DMS 273 (cell line): ENCODE measurements around the gene PTBP3.
"Not testable (repeated sequence)": the region's sequence is repeated elsewhere in the genome, so short reads cannot be mapped to it uniquely, and the experiment has no call there.

ENCODE experiments used
- DNase-seq: peaks from one replicate; lab custom pipeline; 2025; ENCODE audit not compliant: unreplicated experiment; lab: John Stamatoyannopoulos, UW

PTBP3 gene

DNA sequence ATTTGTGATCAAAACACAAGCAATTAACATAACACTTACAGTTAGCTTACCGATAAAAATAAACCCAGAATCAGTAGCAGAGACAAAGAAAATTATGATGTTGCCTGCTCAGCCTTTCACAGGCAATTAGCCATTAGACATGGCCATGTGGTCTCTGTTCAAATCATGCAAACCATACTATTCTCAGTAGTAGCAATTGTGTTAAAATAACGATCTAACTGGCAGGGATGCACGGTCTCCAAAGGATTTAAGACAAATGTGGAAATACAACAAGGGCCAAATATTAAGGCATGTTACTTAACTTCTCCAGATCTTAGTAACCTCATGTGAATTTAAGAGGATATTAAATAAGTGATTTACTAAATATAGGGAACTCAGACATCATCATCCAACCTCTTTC is 59.5 kb downstream of the PTBP3 start:
- no peak for DNase-seq

DNA sequence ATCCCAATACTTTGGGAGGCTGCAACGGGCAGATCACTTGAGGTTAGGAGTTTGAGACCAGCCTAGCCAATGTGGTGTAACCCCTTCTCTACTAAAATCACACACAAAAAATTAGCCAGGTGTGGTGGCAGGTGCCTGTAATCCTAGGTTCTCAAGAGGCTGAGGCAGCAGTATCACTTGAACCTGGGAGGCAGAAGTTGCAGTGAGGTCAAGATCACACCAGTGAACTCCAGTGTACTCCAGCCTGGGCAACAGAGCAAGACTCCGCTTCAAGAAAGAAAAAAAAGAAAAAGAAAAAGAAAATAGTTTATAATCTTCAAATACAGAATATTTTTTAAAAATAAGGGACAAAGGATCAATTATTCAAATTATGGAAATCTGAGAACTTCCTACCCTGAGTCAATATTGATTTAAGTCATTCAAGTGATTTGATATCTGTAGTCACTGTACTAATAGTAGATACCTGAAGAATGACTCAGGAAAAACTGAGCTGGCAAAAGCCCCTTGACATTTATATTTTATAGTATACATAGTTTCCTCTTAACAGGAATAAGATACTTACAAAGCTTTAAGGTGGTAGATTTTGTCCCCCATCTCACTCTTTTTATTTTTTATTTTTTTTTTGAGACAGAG is 61.8 kb downstream of the PTBP3 start:
- no peak for DNase-seq

DNA sequence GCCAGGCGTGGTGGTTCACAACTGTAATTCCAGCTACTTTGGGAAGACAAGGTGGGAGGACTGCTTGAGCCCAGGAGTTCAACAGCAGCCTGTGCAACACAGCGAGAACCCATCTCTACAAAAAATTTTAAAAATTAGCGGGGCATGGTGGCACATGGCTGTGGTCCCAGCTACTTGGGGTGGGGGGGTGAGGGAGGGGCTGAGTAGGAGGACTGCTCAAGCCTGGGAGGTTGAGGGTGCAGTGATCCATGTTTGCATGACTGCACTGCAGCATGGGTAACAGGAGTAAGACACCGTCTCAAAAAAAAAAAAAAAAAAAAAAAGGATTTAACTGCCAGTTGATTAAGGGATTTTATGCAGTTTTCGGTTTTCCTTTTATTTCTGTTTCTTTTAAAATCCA is 65.0 kb downstream of the PTBP3 start:
- no peak for DNase-seq

- DNase-seq = not testable (repeated sequence)
Observed at GRCh38 chr9:112267086-112267485, 66.3 kb downstream of the PTBP3 start.

- no peak for DNase-seq
Observed at GRCh38 chr9:112265391-112265790, 68.0 kb downstream of the PTBP3 start.

DNA sequence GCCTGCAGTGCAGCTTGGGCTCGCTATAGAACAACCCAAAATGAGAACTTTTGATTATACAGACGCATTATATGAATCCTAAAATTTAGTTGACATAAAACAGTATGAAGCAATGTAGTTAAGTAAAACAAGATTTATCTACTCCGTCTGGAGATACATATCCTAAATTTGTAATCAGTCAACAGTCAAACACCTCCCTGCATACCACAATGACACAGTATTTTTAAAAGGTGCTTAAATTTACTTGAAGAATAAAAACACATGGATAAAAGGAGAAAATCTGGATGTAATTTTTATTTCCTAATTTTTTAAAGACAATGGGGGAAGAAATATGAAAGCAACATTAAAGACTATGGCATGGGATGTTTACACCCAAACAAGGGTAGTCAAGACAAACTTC is 70.8 kb downstream of the PTBP3 start:
- DNase-seq = no peak

DNA sequence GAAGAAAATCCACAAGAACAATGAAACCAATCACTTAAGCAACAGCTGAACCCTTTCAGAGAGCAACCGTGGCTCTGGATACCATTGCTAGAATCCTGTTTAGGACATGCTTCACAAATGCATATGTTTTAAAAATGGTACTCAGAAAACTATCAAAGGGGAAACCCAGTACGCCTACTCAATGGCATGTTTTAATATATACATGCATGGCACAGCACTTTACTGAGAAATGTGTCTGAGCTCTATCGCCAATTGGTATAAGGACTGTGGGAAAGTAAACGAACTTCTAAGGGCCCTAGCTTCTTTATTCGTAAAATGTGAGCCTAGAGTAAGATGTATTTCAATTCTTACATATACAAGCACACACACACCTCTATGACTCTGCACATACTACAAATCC is 72.3 kb downstream of the PTBP3 start:
- no peak for DNase-seq

GRCh38 chr9:112258106-112258505 is 75.3 kb downstream of the PTBP3 start:
- no peak for DNase-seq

DNA sequence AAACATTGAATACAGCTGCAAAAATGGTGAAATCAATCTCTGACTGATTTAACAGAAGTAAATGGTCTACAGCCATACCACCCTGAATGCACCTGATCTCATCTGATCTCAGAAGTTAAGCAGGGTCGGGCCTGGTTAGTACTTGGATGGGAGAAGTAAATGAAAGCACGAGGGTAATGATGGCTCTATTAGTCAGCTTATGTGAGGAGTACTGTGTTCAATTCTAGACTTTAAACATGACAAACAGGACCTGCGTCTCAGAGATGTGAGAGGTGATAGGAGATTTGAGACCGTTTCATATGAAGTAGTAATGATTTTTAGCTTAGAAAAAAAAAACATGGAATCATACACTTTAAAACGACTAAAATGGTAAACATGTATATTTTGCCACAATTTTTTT is 81.2 kb downstream of the PTBP3 start:
- DNase-seq = no peak

DNA sequence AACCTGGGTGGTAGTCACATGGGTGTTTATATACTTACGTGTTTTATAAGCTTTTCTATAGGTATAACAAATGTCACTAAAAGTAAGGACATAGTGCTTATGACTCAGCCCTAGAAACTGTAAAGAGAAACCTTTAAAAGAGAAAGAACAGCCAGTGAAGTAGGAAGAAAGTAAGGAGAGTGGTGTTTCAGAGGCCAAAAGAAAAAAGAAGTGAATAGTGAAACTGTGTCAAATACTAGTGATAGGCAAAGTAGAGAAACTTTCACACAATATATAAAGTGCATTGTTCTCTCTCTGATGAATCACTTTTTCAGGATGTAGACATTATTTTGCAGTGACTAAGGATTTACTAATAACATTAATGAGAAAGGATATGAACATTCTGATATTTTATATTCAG is 84.1 kb downstream of the PTBP3 start:
- DNase-seq = no peak

DNA sequence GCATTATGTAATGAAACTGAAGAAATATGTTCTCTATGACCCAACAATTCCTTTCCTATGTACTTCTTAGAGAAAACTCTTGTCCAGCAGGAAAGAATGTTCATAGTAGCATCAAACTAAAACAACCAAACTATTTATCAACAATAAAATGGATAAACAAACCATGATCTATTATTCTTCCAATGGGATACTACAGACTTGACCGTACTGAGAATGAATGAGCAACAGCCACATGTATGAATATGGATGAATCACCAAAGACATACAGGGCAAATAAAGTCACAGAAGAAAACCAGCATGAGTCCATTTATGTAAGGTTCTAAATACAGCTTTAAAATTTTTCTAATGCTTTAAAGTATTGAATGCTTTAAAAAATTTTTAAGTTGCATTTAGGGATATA is 84.7 kb downstream of the PTBP3 start:
- DNase-seq = no peak

DNA sequence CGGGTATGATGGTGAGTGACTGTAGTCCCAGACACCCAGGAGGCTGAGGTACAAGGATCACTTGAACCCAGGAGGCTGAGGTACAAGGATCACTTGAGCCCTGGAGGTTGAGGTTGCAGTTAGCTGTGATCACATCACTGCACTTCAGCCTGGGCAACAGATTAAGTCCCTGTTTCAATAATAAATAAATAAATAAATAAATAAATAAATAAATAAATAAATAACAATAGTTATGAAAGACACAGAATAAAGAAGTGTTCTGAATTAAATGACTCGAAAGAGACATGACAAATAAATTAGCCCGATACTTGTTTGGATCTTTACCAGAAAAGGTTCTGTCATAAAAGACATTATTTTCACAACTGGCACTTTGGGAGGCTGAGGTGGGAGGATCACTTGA is 86.3 kb downstream of the PTBP3 start:
- DNase-seq = no peak

DNA sequence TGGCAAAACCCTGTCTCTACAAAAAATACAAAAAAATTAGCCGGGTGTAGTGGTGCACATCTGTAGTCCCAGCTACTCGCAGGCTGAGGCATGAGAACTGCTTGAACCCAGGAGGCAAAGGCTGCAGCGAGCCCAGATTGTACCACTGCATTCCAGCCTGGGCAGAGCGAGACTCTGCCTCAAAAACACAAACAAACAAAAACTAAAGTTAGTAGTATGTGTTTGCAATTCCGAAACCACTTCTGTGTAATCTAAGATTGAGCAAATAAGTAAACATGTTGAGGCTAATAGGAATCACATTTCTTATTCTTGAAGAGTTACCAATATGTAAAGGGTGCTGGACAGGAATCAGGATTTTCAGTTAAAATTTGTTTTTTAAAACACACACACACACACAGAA is 88.3 kb downstream of the PTBP3 start:
- no peak for DNase-seq

- DNase-seq = no peak
Observed at GRCh38 chr9:112242147-112242804, 91.1 kb downstream of the PTBP3 start.

DNA sequence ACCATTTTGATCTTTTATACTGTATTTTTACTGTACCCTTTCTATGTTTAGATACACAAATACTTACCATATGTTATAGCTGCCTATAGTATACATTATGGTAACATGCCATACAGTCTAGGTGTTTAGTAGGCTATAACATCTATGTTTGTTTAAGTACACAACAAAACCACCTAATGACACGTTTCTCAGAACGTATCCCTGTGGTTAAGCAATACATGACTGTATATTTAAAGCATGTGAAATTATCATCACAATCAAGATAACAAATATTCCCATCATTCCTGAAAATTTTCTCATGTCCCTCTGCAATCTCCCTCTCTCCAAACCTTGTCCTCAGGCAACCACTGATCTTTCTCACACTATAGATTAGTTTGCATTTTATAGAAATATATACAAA is 91.9 kb downstream of the PTBP3 start:
- no peak for DNase-seq

- no peak for DNase-seq
Observed at GRCh38 chr9:112239708-112240107, 93.7 kb downstream of the PTBP3 start.

DNA sequence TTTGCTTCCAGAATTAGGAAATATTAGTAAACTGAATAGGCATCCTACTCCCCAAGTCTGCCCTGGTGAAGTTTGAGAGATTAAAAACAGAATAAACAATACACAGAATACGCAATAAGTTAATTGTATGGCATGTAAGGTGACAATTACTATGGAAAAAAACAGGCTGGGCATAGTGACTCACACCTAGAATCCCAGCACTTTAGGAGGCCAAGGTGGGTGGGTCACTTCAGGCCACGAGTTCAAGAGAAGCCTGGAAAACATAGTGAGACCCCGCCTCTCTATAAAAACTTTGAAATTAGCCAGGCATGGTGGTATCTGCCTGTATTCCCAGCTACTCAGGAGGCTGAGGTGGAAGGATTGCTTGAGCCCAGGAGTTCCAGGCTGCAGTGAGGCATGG is 94.1 kb downstream of the PTBP3 start:
- no peak for DNase-seq

- no peak for DNase-seq
Observed at GRCh38 chr9:112234779-112235178, 98.6 kb downstream of the PTBP3 start.

DNA sequence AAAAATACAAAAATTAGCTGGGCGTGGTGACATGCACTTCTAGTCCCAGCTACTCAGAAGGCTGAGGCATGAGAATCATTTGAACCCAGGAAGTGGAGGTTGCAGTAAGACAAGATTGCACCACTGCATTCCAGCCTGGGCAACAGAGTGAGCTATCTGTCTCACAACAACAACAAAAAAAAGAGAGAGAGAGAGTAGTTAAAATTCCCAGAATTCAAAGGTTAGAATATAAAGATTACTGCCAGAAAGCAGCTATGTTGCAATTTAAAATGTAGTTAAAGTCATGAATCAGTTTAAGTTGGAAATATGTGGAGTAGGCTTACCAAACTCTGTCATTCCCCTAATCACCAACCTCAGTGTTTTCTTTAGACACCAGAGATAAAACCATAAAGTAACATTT is 99.7 kb downstream of the PTBP3 start:
- no peak for DNase-seq

- no peak for DNase-seq
Observed at GRCh38 chr9:112232233-112232632, 101.2 kb downstream of the PTBP3 start.

GRCh38 chr9:112226091-112226490 is 107.3 kb downstream of the PTBP3 start:
- DNase-seq = no peak

GRCh38 chr9:112224401-112225289 is 108.8 kb downstream of the PTBP3 start:
- no peak for DNase-seq
